Daoy (cell line): Measurements from ENCODE around the gene GPR26. TPM values are rescaled to one million over a fixed set of nuclear protein-coding genes. Genes with fewer than 3 reads are reported as not detected.

Source experiments
- DNase-seq: peaks from one replicate; pipeline ENCODE4 v3.0.0-alpha.2; 2015; ENCODE audit warnings: low read depth
- total RNA-seq: library from RNA; depleted of rRNA; stranded (reverse); fragments of >200 nt; shearing (Covaris generic); gene quantifications from 2 replicates; pipeline ENCODE4 v1.2.3, GENCODE V29; 2014; rRNA removed

The GPR26 gene, protein sequence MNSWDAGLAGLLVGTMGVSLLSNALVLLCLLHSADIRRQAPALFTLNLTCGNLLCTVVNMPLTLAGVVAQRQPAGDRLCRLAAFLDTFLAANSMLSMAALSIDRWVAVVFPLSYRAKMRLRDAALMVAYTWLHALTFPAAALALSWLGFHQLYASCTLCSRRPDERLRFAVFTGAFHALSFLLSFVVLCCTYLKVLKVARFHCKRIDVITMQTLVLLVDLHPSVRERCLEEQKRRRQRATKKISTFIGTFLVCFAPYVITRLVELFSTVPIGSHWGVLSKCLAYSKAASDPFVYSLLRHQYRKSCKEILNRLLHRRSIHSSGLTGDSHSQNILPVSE
- total RNA-seq = 0.11 TPM in 1 of 2 replicates, not detected in the other

DNA sequence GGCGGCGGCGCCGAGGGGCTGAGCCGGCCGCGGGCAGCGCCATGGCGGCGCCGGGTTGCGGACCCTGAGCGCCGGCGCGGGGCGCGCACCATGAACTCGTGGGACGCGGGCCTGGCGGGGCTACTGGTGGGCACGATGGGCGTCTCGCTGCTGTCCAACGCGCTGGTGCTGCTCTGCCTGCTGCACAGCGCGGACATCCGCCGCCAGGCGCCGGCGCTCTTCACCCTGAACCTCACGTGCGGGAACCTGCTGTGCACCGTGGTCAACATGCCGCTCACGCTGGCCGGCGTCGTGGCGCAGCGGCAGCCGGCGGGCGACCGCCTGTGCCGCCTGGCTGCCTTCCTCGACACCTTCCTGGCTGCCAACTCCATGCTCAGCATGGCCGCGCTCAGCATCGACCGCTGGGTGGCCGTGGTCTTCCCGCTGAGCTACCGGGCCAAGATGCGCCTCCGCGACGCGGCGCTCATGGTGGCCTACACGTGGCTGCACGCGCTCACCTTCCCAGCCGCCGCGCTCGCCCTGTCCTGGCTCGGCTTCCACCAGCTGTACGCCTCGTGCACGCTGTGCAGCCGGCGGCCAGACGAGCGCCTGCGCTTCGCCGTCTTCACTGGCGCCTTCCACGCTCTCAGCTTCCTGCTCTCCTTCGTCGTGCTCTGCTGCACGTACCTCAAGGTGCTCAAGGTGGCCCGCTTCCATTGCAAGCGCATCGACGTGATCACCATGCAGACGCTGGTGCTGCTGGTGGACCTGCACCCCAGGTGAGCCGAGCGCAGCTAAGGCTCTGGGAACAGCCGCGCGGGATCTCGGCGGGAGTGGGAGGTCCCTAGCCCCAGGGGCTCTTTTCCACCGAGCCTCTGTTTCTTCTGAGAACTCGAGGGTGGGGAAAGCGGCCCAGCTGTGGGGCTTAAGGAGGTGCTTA is at the start of gene GPR26:
TSS of gene GPR26 (plus strand) at position 38 of the 919 bp plus-strand sequence. CDS start at position 91, 53 bp downstream.
- peak; percentile 17 for DNase-seq

DNA sequence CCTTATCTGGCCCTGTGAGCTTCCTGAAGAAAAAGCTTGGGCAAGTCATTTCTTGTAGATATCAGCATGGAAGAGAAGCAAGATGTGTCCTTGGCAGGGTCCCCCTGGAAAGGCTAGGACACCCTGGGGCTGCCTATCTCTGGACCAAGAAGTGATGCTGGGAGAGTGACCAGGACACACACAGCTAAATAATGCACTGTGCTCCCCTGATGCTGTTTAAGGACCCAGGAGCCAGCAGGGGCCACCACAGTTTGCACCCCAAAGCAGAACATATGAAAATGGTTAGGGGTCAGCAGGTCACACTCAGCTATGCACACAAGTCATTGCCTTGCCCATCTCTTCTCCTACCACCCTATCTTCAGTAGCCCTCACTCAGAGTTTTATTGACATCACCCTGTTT is 47.9 kb upstream of the GPR26 start:
- DNase-seq = no peak

- no peak for DNase-seq
These were observed 46.9 kb upstream of the GPR26 start for GRCh38 chr10:123619067-123619855.

DNA sequence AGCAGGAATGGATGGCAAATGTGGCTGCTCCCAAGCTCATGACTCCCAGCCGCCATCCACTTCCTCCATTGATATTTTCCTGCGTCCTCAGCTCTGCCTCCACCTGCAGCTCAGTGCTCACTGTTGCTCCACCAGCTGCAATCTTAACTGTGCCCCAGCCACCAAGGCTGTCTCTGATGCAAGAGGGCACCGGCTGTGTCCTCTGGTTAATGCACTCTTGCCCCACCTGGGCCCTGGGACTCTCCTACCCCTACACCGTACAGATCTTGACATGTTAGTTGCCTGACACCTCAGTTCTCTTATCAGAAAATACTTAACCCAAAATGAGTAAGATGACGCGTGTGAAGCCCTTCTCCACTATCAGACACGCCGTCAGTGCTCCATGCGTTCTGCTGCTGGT is 45.5 kb upstream of the GPR26 start:
- no peak for DNase-seq

- peak; percentile 29 for DNase-seq
These were observed 44.7 kb upstream of the GPR26 start for GRCh38 chr10:123621492-123621891.

DNA sequence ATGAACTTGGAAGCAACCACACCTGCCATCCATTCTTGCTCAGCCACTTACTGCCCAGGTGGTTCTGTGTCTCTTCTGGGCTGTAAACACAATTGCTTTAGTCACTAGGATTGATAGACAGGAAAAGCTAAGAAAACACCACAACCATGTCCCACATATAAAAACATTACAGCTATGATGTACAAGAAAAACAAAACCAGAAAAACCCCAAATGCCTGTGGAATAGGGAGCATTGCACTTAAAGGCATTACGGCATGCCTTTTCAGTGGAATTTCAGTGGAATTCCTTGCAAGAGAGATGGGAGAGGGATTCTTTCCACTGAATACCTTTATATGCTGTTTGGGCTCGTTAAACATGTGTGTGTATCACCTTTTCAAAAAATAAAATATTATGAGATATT is 44.2 kb upstream of the GPR26 start:
- DNase-seq = no peak

DNA sequence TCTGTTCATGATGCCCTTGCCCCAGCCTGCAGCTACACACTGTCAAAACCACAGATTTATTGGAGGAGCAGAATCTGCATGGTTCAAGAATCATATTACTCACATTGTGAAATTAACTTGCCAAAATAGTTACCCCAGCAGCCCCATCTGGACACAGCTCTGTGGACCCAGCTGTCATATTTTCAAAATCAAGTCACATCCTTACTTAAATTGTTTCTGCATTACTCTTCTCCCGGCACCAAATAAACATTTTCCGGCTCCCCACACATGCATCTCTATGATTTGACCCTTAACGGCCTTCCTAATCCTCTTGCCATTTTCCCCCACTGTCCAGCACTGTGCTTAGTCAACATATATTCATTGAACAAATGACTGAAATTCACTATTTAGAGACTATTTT is 43.8 kb upstream of the GPR26 start:
- peak; percentile 17 for DNase-seq

GRCh38 chr10:123624086-123624485 is 42.1 kb upstream of the GPR26 start:
- DNase-seq = no peak

DNA sequence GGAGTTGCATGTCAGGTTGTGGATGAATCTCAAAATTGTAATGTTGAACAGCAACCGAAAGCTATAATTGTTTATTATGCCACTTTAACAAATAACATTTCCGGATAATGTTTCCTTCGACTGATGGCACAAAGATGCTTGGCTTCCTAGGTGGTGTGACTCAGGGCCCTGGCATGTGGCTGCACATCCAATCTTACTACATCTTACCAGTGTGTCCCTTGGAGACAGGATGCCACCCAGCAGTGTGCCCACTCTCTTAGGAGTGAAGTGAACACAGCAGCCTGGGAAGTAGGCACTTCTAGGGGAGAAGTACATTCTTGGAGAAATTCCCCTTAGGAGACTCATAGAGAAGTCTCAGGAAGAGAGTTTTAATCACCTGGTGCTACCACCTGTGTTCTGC is 33.0 kb upstream of the GPR26 start:
- DNase-seq = peak; percentile 35

GRCh38 chr10:123633636-123634035 is 32.5 kb upstream of the GPR26 start:
- DNase-seq = no peak

DNA sequence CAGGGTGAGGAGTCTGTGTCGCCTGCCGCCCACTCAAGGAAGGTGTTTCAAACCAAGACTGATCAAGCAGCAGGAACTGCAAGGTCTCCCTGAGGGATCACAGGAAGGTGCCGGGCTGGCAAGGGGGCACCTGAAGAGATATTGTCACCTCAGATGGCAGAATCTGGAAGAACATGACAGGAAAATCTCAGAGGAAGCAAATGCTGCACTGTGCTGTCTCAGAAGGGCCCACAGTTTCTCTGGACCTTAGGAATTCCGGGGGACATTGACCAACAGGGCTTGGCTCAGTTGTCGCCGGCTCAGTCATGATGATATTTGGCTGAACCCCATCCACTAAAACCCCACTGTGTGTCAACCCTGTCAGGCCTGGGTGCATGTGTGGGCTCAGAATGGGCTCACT is 31.9 kb upstream of the GPR26 start:
- no peak for DNase-seq

GRCh38 chr10:123635131-123635530 is 31.0 kb upstream of the GPR26 start:
- no peak for DNase-seq

DNA sequence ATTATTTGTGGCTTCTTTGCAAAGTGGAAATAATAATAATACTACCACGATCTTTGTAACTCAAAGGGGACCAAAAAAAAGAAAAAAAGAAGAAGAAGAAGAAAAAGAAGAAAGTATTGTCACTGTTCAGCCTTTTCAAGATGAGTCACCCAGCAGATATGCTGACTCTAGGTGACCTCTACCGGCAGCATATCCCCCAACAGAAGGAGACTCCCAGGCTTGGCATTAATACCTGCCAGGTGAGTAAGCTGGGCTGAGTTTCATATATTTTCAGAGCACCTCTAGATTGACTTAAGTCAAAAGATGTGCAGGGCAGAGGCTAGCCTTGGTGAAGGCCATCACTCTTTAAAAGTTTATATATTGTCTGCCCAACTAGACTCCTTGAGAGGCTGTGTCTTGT is 30.4 kb upstream of the GPR26 start:
- no peak for DNase-seq

GRCh38 chr10:123636598-123637325 is 29.4 kb upstream of the GPR26 start:
- peak; percentile 66 for DNase-seq

GRCh38 chr10:123637326-123637880 is 28.8 kb upstream of the GPR26 start:
- DNase-seq = peak; percentile 68

DNA sequence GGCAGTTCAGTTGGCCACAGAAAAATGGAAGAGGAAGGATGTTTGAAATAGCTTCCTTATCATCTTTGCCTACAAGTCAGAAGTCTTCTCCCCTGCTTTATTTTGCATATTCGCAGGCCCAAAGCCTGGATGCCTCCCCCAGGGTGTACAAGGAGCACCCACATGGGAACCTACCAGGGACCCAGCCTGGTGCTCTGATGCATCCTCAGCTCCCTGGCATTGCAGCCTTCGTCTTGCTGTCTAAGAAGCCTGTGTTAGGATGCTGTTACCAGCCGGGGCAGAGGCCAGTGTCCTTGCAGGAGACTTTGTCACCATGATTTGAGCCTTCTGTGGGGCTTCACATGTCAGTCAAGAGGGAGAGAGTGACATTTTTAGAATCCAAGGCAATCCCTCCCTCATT is 27.0 kb upstream of the GPR26 start:
- DNase-seq = no peak

GRCh38 chr10:123640016-123640535 is 26.1 kb upstream of the GPR26 start:
- DNase-seq = peak; percentile 26

DNA sequence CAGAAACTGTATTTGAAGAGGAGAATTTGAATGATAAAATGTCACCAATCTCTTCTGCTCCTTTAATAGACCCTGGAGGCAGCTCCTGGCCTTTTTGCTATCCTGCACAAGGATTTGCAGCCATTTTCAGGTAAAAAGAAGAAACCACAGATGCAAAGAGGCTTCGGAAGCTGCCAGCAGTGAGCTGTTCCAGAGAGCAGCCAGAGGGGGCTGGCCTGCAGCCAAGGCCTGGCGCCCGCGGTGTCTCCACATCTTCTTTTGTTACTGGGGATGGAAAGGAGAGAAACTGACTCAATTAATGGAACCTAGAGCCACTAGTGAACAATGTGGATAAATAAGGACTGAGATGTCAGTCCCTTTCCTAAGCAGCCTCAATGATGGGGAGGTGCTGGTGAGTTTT is 23.9 kb upstream of the GPR26 start:
- peak; percentile 49 for DNase-seq

DNA sequence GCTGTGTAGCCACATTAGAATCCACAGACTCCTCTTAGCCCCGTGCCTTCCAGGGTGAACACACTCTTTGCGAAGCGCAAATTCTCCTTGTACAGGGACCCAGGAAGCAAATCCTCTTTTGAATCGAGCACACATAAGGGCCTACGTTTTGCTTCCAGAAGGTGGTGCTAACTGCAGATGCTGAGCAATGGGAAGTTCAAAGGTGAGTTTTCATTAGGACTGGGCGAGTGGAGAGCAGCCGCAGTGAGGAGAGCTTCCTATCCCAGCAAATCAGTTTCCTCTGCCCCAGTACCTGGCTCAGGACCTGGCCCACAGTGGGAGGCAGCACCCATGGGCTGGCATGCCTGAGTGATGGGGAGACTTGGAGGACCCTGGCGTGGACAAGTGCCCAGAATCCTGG is 23.5 kb upstream of the GPR26 start:
- no peak for DNase-seq

DNA sequence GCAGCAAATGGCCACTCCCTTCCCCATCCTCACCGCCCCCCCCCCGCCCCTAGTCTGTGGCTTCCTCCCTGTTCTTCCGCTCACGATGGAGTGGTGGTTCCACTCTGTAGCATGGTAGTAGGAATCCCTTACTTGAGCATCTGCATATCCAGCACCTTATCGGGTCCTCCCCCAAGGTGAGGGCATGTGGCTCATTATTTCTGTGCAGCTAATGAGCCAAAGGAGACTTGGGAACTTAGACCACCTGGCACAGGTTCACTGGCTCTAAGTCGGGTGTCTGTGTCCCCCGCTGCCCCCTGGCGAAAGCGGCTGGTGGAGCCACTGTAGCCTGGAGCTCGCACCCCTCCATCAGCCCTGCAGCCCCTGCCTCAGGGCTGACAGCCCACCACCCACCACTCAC is 22.8 kb upstream of the GPR26 start:
- DNase-seq = no peak

DNA sequence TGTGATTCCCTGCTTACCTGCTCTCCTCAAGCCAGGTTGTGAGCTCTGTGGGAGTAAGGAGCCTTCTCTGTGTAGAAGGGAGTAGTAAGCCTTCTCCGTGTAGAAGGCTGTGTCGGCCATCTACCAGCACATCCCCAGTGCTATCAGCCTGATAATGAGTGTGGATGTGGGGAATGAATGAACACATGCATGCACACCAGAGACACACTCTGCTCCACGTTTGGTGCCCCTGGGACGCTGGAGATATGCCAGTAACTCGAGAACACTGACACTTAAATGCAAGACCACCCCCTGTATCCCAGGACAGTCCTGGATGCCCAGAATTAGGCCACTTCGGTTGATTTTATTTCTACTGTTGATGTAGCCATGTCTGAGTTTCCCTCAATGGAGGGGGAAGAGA is 21.1 kb upstream of the GPR26 start:
- no peak for DNase-seq
